Left lung (tissue), 10 donors: ENCODE measurements around the gene MYO18B. TPM values are rescaled to one million over a fixed set of nuclear protein-coding genes. Genes with fewer than 3 reads are reported as not detected.

Experiments
- ATAC-seq: fragments of 200-7000 bp; cut with Tn5 transposase; one replicate; pipeline ENCODE4 v1.9.1; 2020; ENCODE audit warnings: moderate library complexity
- DNase-seq, 4 donors: peaks; one replicate each; pipeline ENCODE4 v3.0.0-alpha.2; 2013 to 2020
- H3K27ac ChIP-seq, 2 donors: fragments of 200-600 bp; sonication (generic) in 1 of 2; one replicate each; pipeline versions ENCODE4 v1.5.0 to v1.8.0; 2020 to 2021
- H3K27me3 ChIP-seq, 2 donors: fragments of 200-600 bp; sonication (generic) in 1 of 2; one replicate each; pipeline versions ENCODE4 v1.5.0 to v1.8.0; 2020 to 2021
- H3K36me3 ChIP-seq, 2 donors: fragments of 200-600 bp; sonication (generic) in 1 of 2; one replicate each; pipeline versions ENCODE4 v1.5.0 to v1.8.0; 2020 to 2021
- H3K4me1 ChIP-seq, 2 donors: fragments of 200-600 bp; one replicate each; pipeline ENCODE4 v1.8.0; 2021
- H3K4me3 ChIP-seq, 2 donors: fragments of 200-600 bp; sonication (generic) in 1 of 2; one replicate each; pipeline versions ENCODE4 v1.5.0 to v1.8.0; 2020 to 2021; ENCODE audit warnings: mild to moderate bottlenecking in 1 of 2
- H3K9me3 ChIP-seq, 2 donors: fragments of 200-600 bp; sonication (generic) in 1 of 2; one replicate each; pipeline versions ENCODE4 v1.5.0 to v1.8.0; 2020 to 2021
- CTCF ChIP-seq, 2 donors: fragments of 200-600 bp; sonication (generic) in 1 of 2; IDR thresholded peaks; one replicate each; pipeline versions ENCODE4 v1.5.0 to v1.8.0; 2021; ENCODE audit warnings: antibody characterized with exemption in 2 of 2
- intact Hi-C, 2 donors: fragments of 100-400 bp; cut with DNase I; formaldehyde crosslinking; loops; one replicate each; pipeline versions ENCODE4 v1.11.2 to v1.14.2; 2022
- polyA plus RNA-seq, 6 donors: library from polyadenylated mRNA; unstranded; fragments of 120-200 nt; gene quantifications; one replicate each; pipeline ENCODE4 v1.2.1, GENCODE V29; 2013; ENCODE audit not compliant: insufficient read length in 6 of 6
- total RNA-seq, 2 donors: library from RNA; stranded (reverse); fragmentation: NEBNext Ultra II Directional; extraction: Animal tissue kit (Norgen Biotek cat#: 25700); gene quantifications; one replicate each; pipeline ENCODE4 v1.2.1, GENCODE V29; 2021
- donor health status: DM: no; HTN: yes; CAD: no.
- donor health status: DM: no; HTN: no; CAD: no.

MYO18B gene
- total and polyA plus RNA-seq, 8 donors, result 0.06 to 0.37 (median 0.15) TPM

- Histone ChIP-seq H3K27me3 (peaks cover 0 to 19% of the 10 kb centered on the region in 2 donors), H3K4me1 (no peaks in the 10 kb centered on the region), H3K4me3 (no peak overlapping the region), H3K9me3 (no peaks in the 10 kb centered on the region), H3K27ac (no peak overlapping the region), H3K36me3 (no peaks in the 10 kb centered on the region)
- DNase-seq, result no peak
- intact Hi-C loops, result no loop called here
- no peak for TF ChIP-seq CTCF (IDR thresholded peaks at IDR 0.05)
- ATAC-seq, result no peak
Observed at GRCh38 chr22:25779890-25780289, 37.9 kb downstream of the MYO18B start.

- Histone ChIP-seq H3K9me3 (no peaks in the 10 kb centered on the region), H3K36me3 (no peaks in the 10 kb centered on the region), H3K27ac (no peak overlapping the region), H3K27me3 (peaks cover 0 to 19% of the 10 kb centered on the region in 2 donors), H3K4me3 (no peak overlapping the region), H3K4me1 (no peaks in the 10 kb centered on the region)
- no peak for TF ChIP-seq CTCF (IDR thresholded peaks at IDR 0.05)
- DNase-seq (peak in 1 of 4 donors; percentile 21), ATAC-seq (no peak)
- intact Hi-C loops, result no loop called here
Observed at GRCh38 chr22:25780673-25781072, 38.7 kb downstream of the MYO18B start.

- DNase-seq (no peak), ATAC-seq (no peak)
- no peak for TF ChIP-seq CTCF (IDR thresholded peaks at IDR 0.05)
- no peak overlapping the region for H3K4me3 ChIP-seq
- H3K4me1 ChIP-seq, result no peaks in the 10 kb centered on the region
- H3K36me3 ChIP-seq, result no peaks in the 10 kb centered on the region
- H3K27ac ChIP-seq, result no peak overlapping the region
- no peaks in the 10 kb centered on the region for H3K9me3 ChIP-seq
- H3K27me3 ChIP-seq, result peaks cover 0 to 28% of the 10 kb centered on the region in 2 donors
- intact Hi-C loops, result no loop called here
Observed at GRCh38 chr22:25781801-25782200, 39.8 kb downstream of the MYO18B start.

- Histone ChIP-seq H3K27me3 (peaks cover 0 to 30% of the 10 kb centered on the region in 2 donors), H3K4me1 (no peaks in the 10 kb centered on the region), H3K27ac (no peak overlapping the region), H3K4me3 (no peak overlapping the region), H3K36me3 (no peaks in the 10 kb centered on the region), H3K9me3 (no peaks in the 10 kb centered on the region)
- no peak for ATAC-seq
- intact Hi-C loops, result no loop called here
- TF ChIP-seq CTCF (IDR thresholded peaks at IDR 0.05), result no peak
- DNase-seq, result no peak
Observed at GRCh38 chr22:25782831-25783230, 40.8 kb downstream of the MYO18B start.

- no peaks in the 10 kb centered on the region for H3K4me1 ChIP-seq
- H3K27ac ChIP-seq, result no peak overlapping the region
- H3K9me3 ChIP-seq, result no peaks in the 10 kb centered on the region
- ATAC-seq, result no peak
- H3K27me3 ChIP-seq, result peaks cover 0 to 30% of the 10 kb centered on the region in 2 donors
- no peaks in the 10 kb centered on the region for H3K36me3 ChIP-seq
- no peak for TF ChIP-seq CTCF (IDR thresholded peaks at IDR 0.05)
- no peak for DNase-seq
- H3K4me3 ChIP-seq, result no peak overlapping the region
- intact Hi-C loops, result no loop called here
Observed at GRCh38 chr22:25783856-25784255, 41.9 kb downstream of the MYO18B start.
